ENCODE measurements around the gene ST3GAL3.

ST3GAL3 gene

DNA sequence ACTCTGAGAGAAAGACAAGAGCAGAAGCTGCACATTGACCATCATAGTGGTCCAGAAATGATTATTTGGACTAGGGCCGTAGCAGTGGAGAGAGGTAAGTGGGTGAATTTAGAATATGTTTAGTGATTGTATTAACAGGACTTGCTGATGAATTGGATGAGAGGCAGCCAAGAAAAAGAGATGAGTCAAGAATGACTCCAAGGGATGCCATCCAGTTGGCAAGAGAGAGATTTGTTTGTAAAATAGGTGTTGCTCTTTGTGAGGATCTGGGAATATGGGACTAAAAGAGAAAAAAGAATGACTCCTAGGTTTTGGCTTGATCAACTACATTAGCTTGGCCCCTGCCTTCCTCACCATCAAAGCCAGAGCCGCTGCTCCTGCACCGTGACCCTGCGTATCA is 172.1 kb downstream of the ST3GAL3 start:
- no peak for DNase-seq (ENCODE audit: extremely low read depth, low read depth)
- TF ChIP-seq, protein P1, sequence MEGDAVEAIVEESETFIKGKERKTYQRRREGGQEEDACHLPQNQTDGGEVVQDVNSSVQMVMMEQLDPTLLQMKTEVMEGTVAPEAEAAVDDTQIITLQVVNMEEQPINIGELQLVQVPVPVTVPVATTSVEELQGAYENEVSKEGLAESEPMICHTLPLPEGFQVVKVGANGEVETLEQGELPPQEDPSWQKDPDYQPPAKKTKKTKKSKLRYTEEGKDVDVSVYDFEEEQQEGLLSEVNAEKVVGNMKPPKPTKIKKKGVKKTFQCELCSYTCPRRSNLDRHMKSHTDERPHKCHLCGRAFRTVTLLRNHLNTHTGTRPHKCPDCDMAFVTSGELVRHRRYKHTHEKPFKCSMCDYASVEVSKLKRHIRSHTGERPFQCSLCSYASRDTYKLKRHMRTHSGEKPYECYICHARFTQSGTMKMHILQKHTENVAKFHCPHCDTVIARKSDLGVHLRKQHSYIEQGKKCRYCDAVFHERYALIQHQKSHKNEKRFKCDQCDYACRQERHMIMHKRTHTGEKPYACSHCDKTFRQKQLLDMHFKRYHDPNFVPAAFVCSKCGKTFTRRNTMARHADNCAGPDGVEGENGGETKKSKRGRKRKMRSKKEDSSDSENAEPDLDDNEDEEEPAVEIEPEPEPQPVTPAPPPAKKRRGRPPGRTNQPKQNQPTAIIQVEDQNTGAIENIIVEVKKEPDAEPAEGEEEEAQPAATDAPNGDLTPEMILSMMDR (IDR thresholded peaks at IDR 0.05; ENCODE audit: low read depth, low read length) = no peak

DNA sequence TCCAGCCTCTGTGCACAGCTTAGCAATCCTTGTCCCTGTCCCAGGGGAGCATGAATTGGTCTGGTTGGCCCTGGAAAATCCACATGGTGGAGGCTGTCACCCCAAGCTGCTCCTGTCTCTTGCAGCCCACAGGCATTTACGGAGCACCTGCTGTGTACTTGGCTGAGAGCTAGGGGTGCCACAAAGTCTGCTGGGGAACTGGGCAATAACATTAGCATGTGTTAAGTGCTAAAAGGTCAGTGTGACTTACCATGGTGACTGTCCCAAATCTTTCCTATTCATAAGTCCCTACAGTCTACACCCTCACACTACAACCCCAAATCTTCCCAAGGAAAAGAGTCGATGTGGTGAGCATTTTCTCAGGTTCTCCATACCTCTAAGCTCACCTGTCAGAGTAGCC is 172.7 kb downstream of the ST3GAL3 start:
- DNase-seq (ENCODE audit: extremely low read depth, low read depth) = no peak
- TF ChIP-seq, protein P1 (IDR thresholded peaks at IDR 0.05; ENCODE audit: low read depth, low read length) = no peak

DNA sequence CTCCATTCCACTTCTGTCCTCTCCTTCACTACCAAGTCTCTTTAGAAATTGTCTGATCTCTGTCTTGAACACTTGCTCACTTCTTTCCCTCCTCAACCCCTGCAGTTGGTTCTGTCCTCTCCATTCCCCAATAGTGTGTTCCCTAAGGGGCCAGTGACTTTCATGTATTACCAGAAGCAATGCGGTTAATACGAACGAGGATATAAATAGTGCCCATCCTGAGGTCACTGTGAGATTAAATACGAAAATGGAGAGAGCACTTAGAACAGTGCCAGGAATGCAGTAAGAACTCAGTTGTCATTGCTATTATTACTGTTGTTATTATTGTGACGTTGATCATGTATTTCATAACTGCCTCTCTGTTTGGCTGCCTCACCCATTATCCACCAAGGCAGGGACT is 173.3 kb downstream of the ST3GAL3 start:
- no peak for DNase-seq (ENCODE audit: extremely low read depth, low read depth)
- TF ChIP-seq, protein P1 (IDR thresholded peaks at IDR 0.05; ENCODE audit: low read depth, low read length) = no peak

DNA sequence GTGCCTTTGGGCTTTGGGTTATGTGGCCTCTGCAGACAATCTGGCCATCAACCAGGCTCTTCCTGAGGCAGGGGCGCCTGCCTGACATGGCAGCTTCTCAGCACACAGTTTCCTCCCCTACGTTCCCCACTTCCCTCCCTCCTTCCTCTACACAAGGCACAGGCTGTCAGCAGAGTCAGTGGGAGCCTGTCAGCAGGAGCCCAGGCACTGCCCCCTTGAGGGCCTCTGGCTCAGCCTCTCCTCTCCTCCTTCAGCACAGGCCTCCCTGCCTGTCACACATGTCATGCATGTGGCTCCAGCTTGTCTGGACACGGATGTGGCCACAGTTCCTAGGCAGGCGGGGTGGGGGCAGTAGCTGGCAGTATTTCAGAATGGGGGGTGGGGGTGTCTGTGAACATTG is 174.1 kb downstream of the ST3GAL3 start:
- TF ChIP-seq, protein P1 (IDR thresholded peaks at IDR 0.05; ENCODE audit: low read depth, low read length) = no peak

DNA sequence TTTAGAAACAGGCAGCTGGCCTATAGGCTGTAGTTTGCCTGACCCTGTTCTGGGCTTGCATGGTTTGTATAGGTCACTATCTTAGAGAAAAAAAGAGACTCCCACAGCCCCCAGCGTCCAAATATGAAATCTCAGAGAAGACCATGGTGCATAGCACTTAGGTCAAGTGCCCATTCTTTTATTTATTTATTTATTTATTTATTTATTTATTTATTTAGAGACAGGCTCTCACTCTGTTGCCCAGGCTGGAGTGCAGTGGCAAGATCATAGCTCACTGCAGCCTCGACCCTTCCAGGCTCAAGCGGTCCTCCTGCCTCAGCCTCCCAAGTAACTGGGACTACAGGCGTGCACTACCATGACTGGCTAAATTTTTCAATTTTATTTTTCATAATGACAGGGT is 175.4 kb downstream of the ST3GAL3 start:
- DNase-seq (ENCODE audit: extremely low read depth, low read depth) = no peak
- TF ChIP-seq, protein P1 (IDR thresholded peaks at IDR 0.05; ENCODE audit: low read depth, low read length) = no peak

More for the DNA sequence above, 174.1 kb downstream of the ST3GAL3 start:
- DNase-seq (ENCODE audit: extremely low read depth, low read depth) = no peak

DNA sequence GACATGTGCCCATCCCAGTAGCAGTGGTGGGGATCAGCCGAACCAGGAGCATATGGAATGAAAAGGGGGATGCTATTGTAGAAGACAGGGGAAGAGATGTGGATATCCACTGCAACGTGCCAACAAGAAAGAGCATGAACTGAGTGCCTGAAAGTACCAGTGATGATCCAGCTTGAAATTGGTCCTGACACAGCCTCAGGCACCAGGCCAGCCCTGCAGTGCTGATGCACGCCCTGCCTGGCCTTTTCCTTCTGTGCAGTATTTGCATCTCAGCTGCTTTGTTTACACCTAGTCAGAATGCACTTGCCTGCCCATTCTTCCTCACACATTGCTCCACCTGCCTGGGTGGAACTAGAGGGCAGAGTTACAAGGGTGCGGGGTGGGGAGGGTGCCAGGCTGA is 176.0 kb downstream of the ST3GAL3 start:
- TF ChIP-seq, protein P1 (IDR thresholded peaks at IDR 0.05; ENCODE audit: low read depth, low read length) = no peak
- DNase-seq (ENCODE audit: extremely low read depth, low read depth) = no peak

DNA sequence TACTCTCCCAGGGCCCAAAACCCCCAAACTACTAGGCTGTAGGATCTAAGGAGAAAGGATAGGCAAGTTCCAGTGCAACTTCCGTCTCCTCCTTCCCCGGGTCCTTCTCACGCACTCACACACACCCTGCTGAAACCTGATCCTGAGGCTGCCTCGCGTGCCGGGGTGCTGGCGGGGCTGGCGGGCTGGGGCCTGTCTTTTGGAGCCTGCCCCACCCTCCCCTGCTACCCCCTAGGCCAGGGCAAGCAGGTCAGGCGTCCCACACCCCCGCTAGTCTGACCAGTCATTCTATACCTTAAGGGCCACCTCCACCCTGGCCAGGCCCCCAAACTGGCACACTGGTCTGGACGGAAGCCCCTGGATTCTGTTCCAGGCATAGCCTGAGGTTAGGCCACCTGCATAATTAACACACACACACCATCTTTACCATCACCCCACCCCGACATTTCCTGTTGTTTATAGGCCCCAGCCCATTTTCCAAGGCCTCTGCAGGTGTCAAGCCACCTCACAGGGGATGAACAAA is 178.0 kb downstream of the ST3GAL3 start:
- TF ChIP-seq, protein P1 (IDR thresholded peaks at IDR 0.05; ENCODE audit: low read depth, low read length) = no peak
- no peak for DNase-seq (ENCODE audit: extremely low read depth, low read depth)

Data from AG09319 (cell line).